DND-41 (cell line): ENCODE measurements around the gene CAMK2A.

Source experiments
- EZH2 ChIP-seq: IDR thresholded peaks from 3 replicates; pipeline ENCODE4 v1.6.1; 2012; ENCODE audit warnings: borderline replicate concordance, low read depth, mild to moderate bottlenecking, moderate library complexity, low read length, inconsistent platforms; ENCODE audit not compliant: severe bottlenecking
- TF ChIP-seq, protein P1 (sequence below): IDR thresholded peaks from 2 replicates; pipeline ENCODE4 v1.5.1; 2012; ENCODE audit warnings: borderline replicate concordance, low read length, moderate library complexity, mild to moderate bottlenecking; ENCODE audit not compliant: poor library complexity, severe bottlenecking; ENCODE audit errors: extremely low read depth

- TF ChIP-seq, protein P1, sequence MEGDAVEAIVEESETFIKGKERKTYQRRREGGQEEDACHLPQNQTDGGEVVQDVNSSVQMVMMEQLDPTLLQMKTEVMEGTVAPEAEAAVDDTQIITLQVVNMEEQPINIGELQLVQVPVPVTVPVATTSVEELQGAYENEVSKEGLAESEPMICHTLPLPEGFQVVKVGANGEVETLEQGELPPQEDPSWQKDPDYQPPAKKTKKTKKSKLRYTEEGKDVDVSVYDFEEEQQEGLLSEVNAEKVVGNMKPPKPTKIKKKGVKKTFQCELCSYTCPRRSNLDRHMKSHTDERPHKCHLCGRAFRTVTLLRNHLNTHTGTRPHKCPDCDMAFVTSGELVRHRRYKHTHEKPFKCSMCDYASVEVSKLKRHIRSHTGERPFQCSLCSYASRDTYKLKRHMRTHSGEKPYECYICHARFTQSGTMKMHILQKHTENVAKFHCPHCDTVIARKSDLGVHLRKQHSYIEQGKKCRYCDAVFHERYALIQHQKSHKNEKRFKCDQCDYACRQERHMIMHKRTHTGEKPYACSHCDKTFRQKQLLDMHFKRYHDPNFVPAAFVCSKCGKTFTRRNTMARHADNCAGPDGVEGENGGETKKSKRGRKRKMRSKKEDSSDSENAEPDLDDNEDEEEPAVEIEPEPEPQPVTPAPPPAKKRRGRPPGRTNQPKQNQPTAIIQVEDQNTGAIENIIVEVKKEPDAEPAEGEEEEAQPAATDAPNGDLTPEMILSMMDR = no peak
- TF ChIP-seq EZH2 = no peak
Observed at GRCh38 chr5:150184006-150184405, 105.6 kb downstream of the CAMK2A start.
